ENCODE data around the gene CLDN16. TPM values are rescaled to one million over a fixed set of nuclear protein-coding genes. Genes with fewer than 3 reads are reported as not detected.

The CLDN16 gene
- total RNA-seq, 3 donors from 2014 or later (not counting 1 experiment from before 2014, with no cell fraction given) = not detected

GRCh38 chr3:190414297-190414696 lies 26.3 kb downstream of the CLDN16 start:
- Histone ChIP-seq H3K27ac (ENCODE audit: low read length) (no peak overlapping the region), H3K36me3 (ENCODE audit: control insufficient read depth, insufficient read depth, low read length) (no peaks in the 10 kb centered on the region), H3K4me3 (ENCODE audit: low read length) (no peak overlapping the region), H3K9me3 (ENCODE audit: control insufficient read depth, insufficient read depth, low read length) (no peaks in the 10 kb centered on the region), H3K4me1 (ENCODE audit: control insufficient read depth, insufficient read depth, low read length) (no peaks in the 10 kb centered on the region), H3K27me3 (ENCODE audit: control insufficient read depth, insufficient read depth, low read length) (no peaks in the 10 kb centered on the region)
- Mint-ChIP-seq H3K27me3 (ENCODE audit: low read depth in 2 of 2) (no peaks in the 10 kb centered on the region), H3K4me1 (no peaks in the 10 kb centered on the region), H3K36me3 (no peaks in the 10 kb centered on the region), H3K4me3 (no peak overlapping the region), H3K9me3 (no peaks in the 10 kb centered on the region), H3K27ac (no peak overlapping the region)
- 91% methylated on average over 3 of the region's 3 CpGs for WGBS (ENCODE audit: insufficient coverage)
- no peak for TF ChIP-seq CTCF (IDR thresholded peaks at IDR 0.05)
- ATAC-seq = no peak
- no peak for DNase-seq
- intact Hi-C loops (cut with micrococcal nuclease) = no loop called here

- Histone ChIP-seq H3K27me3 (ENCODE audit: control insufficient read depth, insufficient read depth, low read length) (no peaks in the 10 kb centered on the region), H3K4me3 (ENCODE audit: low read length) (no peak overlapping the region), H3K4me1 (ENCODE audit: control insufficient read depth, insufficient read depth, low read length) (no peaks in the 10 kb centered on the region), H3K9me3 (ENCODE audit: control insufficient read depth, insufficient read depth, low read length) (no peaks in the 10 kb centered on the region), H3K27ac (ENCODE audit: low read length) (no peak overlapping the region), H3K36me3 (ENCODE audit: control insufficient read depth, insufficient read depth, low read length) (no peaks in the 10 kb centered on the region)
- H3K27ac Mint-ChIP-seq = no peak overlapping the region
- H3K4me1 Mint-ChIP-seq = no peaks in the 10 kb centered on the region
- DNase-seq = no peak
- ATAC-seq = no peak
- intact Hi-C loops (cut with micrococcal nuclease) = no loop called here
- H3K27me3 Mint-ChIP-seq (ENCODE audit: low read depth in 2 of 2) = no peaks in the 10 kb centered on the region
- H3K9me3 Mint-ChIP-seq = no peaks in the 10 kb centered on the region
- H3K36me3 Mint-ChIP-seq = no peaks in the 10 kb centered on the region
- H3K4me3 Mint-ChIP-seq = no peak overlapping the region
- TF ChIP-seq CTCF (IDR thresholded peaks at IDR 0.05) = no peak
- WGBS (ENCODE audit: insufficient coverage) = 71% methylated on average over 2 of the region's 2 CpGs
Observed at GRCh38 chr3:190424108-190424477, 36.1 kb downstream of the CLDN16 start.

DNA sequence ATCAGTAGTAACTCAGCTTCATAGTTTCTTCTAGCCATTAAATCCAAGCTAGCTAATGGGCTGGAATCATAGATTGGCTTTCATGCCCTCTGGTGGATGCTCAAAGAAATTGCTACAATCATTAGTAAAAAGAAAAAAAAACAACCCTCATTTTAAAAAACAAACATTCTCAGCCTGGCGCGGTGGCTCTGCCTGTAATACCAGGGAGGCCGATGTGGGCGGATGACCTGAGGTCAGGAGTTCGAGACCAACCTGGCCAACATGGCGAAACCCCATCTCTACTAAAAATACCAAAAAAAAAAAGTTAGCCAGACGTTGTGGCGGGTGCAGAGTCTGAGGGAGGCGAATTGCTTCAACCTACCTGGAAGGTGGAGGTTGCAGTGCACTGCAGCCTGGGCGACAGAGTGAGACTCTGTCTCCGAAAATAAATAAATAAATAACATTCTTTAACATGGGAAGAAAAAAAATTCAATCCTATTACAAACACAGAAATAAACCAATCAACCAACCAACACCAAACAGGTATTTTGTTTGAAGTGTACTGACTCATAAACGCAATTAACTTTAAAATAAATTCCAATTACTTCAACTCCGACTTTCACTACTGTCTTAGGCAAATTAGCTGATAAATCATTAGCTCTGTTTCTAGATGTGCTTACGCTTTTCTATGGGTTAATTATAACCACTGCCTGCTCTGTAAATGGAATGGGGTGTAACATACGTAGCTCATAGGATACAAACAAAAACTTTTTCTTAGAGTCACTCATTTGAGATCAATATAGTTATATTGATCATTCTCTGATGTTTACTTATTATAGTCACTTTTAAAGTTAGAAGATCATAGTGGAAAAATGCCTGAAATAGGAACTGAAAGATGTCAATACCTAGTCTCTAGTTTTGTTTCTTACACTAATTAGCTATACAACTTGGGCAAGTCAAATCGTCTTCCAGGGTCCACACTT lies 36.8 kb downstream of the CLDN16 start:
- no peaks in the 10 kb centered on the region for H3K4me1 ChIP-seq (ENCODE audit: control insufficient read depth, insufficient read depth, low read length)
- 0% methylated on average over 6 of the region's 16 CpGs for WGBS (ENCODE audit: insufficient coverage)
- no peak for TF ChIP-seq CTCF (IDR thresholded peaks at IDR 0.05)
- no peak for ATAC-seq
- no peak overlapping the region for H3K27ac ChIP-seq (ENCODE audit: low read length)
- DNase-seq = peak in 1 of 2 donors; percentile 64
- H3K36me3 ChIP-seq (ENCODE audit: control insufficient read depth, insufficient read depth, low read length) = no peaks in the 10 kb centered on the region
- no peaks in the 10 kb centered on the region for H3K36me3 Mint-ChIP-seq
- no peaks in the 10 kb centered on the region for H3K27me3 ChIP-seq (ENCODE audit: control insufficient read depth, insufficient read depth, low read length)
- no peaks in the 10 kb centered on the region for H3K9me3 ChIP-seq (ENCODE audit: control insufficient read depth, insufficient read depth, low read length)
- intact Hi-C loops (cut with micrococcal nuclease) = no loop called here
- H3K4me3 ChIP-seq (ENCODE audit: low read length) = no peak overlapping the region
- no peak overlapping the region for H3K4me3 Mint-ChIP-seq
- H3K9me3 Mint-ChIP-seq = no peaks in the 10 kb centered on the region
- H3K27me3 Mint-ChIP-seq (ENCODE audit: low read depth in 2 of 2) = no peaks in the 10 kb centered on the region
- no peak overlapping the region for H3K27ac Mint-ChIP-seq
- H3K4me1 Mint-ChIP-seq = no peaks in the 10 kb centered on the region
